Measurements from ENCODE around the gene DNASE1L3.

DNA sequence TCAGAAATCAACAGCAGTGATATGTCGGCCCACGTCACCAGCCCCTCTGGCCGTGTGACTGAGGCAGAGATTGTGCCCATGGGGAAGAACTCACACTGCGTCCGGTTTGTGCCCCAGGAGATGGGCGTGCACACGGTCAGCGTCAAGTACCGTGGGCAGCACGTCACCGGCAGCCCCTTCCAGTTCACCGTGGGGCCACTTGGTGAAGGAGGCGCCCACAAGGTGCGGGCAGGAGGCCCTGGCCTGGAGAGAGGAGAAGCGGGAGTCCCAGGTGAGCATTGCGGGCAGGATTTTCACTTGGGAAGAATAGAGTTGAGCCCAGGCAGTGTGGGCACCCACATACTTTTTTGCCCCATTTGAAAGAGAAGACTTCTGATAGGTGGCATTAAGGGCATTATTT, 57.4 kb downstream of the DNASE1L3 start:
- TF ChIP-seq, protein P1, sequence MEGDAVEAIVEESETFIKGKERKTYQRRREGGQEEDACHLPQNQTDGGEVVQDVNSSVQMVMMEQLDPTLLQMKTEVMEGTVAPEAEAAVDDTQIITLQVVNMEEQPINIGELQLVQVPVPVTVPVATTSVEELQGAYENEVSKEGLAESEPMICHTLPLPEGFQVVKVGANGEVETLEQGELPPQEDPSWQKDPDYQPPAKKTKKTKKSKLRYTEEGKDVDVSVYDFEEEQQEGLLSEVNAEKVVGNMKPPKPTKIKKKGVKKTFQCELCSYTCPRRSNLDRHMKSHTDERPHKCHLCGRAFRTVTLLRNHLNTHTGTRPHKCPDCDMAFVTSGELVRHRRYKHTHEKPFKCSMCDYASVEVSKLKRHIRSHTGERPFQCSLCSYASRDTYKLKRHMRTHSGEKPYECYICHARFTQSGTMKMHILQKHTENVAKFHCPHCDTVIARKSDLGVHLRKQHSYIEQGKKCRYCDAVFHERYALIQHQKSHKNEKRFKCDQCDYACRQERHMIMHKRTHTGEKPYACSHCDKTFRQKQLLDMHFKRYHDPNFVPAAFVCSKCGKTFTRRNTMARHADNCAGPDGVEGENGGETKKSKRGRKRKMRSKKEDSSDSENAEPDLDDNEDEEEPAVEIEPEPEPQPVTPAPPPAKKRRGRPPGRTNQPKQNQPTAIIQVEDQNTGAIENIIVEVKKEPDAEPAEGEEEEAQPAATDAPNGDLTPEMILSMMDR (IDR thresholded peaks at IDR 0.05; ENCODE audit: poor library complexity): no peak
- TF ChIP-seq EZH2 (IDR thresholded peaks at IDR 0.05; ENCODE audit: borderline replicate concordance): no peak
